HG03060 (cell line): ENCODE results near the gene KPNA4.
A peak's percentile ranks its signal among the peaks of the same experiment; 100 is the strongest.
"Not testable (repeated sequence)": the region's sequence is repeated elsewhere in the genome, so short reads cannot be mapped to it uniquely, and the experiment has no call there.

Experiments
- ATAC-seq: cut with Tn5 transposase; IDR thresholded peaks from one replicate; pipeline ENCODE4 v1.9.1; 2021; ENCODE audit warnings: low read depth, moderate number of reproducible peaks; ENCODE audit not compliant: unreplicated experiment

Gene KPNA4, protein sequence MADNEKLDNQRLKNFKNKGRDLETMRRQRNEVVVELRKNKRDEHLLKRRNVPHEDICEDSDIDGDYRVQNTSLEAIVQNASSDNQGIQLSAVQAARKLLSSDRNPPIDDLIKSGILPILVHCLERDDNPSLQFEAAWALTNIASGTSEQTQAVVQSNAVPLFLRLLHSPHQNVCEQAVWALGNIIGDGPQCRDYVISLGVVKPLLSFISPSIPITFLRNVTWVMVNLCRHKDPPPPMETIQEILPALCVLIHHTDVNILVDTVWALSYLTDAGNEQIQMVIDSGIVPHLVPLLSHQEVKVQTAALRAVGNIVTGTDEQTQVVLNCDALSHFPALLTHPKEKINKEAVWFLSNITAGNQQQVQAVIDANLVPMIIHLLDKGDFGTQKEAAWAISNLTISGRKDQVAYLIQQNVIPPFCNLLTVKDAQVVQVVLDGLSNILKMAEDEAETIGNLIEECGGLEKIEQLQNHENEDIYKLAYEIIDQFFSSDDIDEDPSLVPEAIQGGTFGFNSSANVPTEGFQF

DNA sequence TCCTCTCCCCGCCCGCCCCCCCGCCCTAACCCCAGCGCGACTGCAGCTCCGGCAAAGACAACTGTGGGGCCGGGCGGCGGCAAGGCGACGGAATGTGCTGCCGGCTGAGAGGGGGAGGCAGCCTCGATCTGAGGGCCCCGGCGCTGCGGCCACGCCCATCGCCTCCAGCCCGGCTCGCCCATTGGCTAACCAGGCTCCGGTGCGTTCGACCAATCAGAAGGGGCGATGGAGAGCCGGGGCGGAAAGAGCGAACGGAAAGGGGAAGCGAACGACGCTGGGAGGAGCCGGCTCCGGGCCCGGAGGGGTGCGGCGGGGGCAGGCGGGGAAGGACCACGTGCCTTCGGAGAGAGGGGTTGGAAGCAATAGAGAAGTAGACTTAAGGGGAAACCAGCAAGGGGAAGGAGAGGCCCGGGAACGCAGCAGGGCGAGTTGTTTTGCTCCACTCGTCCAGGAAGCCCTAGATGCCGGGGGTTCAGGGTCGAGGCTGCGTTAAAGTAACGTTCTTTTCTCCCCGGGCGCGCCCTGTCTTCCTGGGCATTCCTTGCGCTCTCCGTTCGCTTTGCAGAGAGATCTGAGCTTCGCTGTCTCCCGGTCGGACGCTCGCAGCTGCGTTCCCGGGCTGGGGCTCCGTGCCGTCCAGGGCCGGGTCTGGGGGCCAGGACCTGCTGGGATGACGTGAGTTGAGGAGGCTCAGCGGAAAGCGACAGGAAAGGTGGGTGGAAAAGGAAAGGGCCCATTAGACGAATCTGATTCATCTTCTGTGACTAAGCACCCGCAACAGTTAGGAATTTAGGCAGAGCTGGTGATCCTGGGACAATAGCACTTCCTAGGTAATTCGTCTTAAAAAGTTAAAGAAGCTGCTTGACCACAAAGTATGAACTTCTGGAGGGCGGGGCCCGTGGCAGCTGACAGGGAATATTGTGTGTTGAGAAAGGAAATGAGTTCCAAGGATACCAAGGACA lies at the start of gene KPNA4:
TSS of gene KPNA4 (minus strand) at position 130 of the 962 bp plus-strand sequence. CDS start 289 bp downstream, outside the sequence.
- peak; percentile 87 for ATAC-seq

DNA sequence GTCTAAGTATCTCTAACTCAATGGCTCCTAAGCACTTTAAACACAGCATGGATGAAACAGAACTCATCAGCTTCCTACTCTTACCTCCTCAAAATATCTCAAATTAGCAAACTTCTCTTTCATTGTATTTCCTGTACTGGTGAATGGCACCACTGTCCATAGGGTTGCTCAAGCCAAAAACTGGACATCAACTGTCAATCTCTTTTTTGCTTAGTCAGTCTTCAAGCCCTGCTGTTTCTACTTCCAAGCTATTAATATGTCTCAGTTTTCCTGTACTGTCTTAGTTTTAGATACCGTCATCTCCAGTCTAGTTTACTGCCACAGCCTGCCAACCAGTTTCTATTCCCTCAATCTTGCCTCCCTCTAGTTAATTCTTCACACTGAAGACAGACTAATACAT lies 48.3 kb upstream of the KPNA4 start:
- ATAC-seq: no peak

DNA sequence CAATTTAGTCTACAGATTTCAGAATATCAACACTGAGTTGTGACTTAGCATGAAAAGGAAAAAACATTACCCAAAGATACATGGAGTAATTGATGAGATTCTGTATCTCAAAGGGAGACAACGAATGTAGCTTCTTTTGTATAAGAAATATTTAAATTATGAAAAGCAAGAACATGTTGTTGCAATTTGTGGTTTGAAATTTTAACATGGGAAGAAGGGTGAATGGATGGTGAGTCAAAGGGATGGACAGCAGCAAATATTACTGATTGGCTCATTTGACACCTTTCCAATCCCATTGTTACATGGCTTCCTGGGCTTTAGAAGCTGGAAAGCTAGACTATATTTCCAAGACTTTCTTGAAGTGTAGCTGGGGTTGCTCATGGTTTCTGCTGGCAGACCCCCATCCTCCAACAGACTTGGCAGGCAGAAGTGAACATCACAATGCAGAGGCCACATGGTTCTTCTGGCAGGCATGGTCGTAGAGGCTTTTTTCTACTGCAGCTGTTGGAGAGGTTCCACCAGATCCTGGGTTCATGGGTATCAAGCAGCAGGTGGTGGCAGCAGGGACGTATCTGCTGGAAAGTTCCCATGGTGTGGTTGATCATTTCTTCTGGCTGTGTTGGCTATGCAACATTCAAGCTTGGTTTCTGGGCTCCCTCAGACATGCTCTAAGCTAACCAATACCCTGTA lies 47.2 kb upstream of the KPNA4 start:
- ATAC-seq: no peak

DNA sequence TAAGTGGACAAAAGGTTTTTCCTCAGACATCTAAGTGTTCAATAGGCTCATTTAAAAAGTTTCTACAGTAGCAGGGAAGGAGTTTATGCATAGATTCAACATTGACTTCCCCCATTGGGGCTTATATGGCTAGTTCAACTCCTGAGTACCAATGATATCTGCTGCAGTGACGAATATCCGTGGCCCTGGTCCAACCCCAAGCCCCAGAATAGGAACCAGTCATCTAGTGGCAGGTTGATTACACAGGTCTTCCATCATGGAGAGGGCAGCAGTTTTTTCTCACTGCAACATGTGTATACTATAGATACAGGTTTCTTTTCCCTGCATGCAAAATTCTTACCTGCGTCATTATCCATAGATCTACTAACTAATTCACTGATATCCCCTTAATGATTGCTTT lies 45.8 kb upstream of the KPNA4 start:
- ATAC-seq: no peak

DNA sequence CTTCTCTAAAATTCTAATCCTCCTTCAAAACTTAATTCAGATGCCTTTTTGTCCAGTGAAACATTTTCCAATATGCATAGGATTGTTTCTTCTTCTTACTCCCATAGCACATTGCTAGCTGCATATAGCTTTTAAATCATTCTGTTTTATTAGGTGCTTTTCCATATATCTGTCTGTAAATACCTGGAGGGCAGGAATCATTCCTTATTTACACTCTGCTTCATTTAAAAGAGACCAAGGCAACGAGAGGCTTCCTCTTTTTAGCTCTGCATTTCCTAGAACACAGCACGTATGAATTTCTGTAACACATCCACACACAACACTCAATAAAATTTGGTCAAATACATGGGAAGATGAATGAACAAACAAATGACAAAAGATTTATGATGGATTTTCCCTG lies 43.5 kb upstream of the KPNA4 start:
- no peak for ATAC-seq

DNA sequence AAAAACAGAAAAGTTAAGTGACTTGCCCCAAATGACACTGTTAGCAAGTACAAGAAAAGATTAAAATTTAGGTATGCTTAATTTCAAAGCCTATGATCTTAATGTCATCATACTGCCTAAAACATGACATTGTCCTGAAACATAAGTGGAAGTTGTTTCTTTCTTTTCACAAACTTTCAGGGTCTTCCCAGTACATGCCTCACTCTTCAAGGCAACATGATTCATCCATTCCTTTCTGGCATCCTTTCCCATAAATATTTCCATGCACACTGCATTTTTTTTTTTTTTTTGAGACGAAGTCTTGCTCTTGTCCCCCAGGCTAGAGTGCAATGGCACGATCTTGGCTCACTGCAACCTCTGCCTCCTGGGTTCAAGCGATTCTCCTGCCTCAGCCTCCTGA lies 42.5 kb upstream of the KPNA4 start:
- no peak for ATAC-seq

DNA sequence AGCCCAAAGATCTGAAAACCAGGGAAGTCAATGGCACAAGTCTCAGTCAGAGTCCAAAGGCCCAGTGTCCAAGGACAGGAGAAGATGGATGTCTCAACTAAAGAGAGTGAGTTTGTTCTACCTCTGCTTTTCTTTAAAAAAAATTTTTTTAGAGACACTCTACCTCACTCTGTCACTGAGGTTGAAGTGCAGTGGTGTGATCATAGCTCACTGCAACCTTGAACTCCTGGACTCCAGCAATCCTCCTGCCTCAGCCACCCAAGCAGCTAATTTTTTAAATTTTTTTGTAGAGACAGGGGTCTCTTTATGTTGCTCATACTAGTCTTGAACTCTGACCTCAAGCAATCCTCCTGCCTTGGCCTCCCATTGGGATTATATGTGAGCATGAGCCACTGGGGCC lies 39.9 kb upstream of the KPNA4 start:
- ATAC-seq: no peak

DNA sequence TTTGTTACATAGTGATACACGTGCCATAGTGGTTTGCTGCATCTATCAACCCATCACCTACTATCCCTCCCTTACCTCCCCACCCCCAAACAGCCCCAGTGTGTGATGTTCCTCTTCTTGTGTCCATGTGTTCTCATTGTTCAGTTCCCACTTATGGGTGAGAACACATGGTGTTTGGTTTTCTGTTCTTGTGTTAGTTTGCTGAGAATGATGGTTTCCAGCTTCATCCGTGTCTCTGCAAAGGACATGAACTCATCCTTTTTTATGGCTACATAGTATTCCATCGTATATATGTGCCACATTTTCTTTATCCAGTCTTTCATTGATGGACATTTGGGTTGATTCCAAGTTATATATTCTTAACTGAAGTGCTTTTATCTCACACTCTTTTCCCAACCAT lies 38.5 kb upstream of the KPNA4 start:
- not testable (repeated sequence) for ATAC-seq

DNA sequence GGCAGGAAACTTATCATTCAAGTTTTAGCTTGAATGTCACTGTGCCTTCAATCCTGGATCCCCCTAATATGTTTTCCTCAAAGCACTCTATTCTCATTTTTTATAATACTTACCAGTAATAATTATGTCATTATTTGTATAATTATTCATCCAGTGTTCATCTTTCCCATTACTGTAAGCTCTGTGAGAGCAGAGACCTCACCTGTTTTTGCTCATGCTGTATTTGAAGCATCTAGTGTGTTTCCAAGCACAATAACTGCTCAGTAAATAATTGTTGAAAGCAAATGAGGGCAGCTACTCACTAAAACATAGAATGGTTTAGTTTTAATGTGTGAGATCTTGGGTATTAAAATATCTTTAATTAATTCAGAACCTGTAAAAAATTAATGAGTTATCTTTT lies 36.9 kb upstream of the KPNA4 start:
- no peak for ATAC-seq

DNA sequence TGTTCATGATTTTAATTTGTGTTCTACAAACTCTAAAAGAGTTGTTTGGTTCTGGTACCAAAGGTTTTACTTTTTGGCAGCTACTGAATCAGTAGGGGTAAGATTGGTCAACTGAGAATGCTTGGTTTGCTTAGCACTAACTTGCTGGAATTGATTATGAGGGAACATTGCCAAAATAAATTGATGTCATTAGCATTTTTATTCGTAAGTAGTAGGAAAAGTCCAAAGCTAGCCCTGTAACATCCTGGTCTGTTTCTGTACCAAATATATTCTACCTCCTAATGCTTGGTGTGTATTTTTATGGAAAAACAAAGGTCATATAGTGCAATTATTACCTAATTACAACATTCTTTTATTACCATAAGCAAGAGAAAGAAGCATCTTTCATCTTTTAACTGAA lies 35.9 kb upstream of the KPNA4 start:
- no peak for ATAC-seq

DNA sequence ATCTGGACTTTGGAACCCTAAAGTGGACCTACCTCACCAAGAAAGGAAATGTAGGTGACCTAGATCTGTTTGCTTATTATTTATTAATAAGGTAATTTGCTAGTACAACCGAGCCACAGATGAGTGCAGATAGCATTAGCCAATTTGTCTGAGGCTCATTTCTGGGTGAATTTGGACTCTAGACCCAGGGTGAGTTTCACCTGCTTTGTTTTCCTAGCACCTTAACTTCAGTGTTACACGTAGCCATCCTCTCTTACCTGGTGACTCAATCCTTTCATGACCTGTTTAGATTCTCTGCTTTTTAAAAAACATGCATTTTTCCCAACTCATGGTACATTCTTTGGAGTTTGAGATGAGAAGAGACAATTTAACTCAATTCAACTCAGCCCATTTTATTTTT lies 33.5 kb upstream of the KPNA4 start:
- no peak for ATAC-seq

DNA sequence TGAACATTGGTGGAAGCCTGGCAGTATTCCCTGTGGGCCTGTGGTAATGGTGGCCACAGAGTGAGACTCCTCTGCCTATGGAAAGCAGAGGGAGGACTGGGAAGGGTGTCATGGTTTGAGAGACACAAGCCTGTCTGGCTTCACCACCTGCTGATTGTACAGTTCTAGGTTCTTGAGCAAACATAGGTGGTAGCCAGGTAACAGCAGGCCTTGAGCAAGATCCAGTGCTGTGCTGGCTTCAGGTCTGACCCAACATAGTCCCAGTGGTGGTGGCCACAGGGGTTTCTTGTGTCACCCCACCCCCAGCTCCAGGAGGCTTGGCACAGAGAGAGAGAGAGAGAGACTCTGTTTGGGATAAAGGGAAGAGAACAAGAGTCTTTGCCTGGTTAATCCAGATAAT lies 22.7 kb upstream of the KPNA4 start:
- ATAC-seq: no peak

DNA sequence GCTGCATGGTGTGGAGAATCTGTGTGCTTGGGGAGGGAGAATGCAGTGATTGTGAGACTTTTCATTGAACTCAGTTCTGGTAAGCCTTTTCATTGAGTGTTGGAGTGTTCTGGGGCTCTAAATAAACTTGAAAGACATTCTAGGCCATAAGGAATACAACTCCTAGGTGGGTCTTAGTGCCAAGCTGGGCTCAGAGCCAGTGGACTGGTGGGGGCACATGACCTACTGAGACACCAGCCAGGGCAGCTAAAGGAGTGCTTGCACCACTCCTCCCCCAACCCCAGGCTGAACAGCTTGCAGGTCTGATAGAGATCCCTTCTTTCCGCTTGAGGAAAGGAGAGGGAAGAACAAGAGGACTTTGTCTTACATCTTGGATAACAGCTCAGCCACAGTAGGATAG lies 21.7 kb upstream of the KPNA4 start:
- ATAC-seq: no peak

DNA sequence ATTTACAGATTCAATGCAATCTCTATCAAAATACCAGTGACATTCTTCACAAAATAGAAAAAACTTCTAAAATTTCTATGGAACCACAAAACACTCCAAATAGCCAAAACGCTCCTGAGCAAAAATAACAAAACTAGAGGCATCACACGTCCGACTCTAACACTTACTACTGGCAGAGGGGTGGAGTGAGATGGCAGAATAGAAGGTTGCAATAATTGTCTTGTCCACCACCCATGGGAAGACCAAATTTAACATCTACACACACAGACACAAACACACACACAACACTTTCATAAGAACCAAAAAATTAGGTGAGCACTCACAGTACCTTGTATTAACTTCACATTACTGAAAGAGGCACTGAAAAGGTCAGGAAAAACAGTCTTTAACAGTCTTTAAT lies 21.3 kb upstream of the KPNA4 start:
- no peak for ATAC-seq

DNA sequence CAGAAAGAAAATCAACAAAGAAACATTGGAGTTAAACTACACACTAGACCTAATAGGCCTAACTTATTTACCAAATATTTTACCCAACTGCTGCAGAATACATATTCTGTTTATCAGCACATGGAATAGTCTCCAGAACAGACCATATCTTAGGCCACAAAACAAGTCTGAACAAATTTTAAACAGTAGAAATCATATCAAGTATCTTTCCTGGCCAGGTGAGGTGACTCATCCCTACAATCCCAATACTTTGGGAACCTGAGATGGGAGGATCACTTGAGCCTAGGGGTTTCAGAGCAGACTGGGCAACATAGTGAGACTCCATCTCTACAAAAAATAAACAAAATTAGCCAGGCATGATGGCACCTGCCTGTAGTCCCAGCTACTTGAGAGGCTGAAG lies 18.1 kb upstream of the KPNA4 start:
- no peak for ATAC-seq

DNA sequence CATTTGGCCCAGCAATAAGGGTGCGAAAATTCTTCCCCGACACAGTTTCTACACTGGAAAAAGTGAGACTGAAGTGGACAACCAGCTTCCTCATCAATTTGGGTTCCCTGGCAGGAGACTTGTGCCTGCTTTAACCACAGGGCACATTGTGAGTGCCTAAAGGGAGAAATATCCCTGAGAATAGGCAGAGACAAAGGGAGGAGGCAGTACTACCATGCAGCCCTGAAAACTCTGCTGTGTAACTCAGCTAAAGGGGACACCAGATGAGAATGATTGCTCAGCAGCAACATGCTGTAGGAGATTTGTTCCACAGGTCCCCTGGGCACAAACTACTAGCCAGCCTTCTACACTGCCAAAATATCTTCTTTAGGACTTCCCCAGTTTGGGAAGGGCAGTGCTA lies 15.6 kb upstream of the KPNA4 start:
- ATAC-seq: no peak

DNA sequence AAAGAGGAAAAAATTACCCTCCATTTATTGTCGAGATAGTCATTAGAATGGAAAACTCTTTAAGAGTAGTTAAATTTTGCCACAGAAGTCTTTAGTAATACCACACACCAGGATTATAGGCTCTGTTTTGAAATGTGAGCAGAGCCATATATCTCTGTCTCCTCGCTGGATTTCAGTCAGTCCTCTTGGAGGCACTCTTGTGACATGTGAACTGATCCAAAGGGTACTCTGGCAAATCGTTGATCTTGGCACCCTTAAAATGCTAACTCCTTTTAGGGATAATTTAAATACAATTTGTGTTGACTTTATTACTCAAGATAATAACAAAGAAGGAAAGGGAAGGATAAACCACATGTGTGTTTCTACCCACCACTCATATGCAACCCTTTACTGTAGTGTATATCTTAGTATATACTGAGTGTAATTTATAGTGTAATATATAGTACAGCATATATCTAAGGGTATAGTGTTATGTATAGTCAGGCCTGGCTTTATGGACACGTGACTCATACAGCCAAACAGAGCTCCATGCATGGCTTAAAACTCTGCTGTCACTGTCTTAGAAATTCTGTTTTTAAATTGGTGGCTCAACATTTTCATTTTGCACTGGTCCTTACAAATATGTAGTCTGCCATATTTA lies 12.3 kb upstream of the KPNA4 start:
- ATAC-seq: no peak

DNA sequence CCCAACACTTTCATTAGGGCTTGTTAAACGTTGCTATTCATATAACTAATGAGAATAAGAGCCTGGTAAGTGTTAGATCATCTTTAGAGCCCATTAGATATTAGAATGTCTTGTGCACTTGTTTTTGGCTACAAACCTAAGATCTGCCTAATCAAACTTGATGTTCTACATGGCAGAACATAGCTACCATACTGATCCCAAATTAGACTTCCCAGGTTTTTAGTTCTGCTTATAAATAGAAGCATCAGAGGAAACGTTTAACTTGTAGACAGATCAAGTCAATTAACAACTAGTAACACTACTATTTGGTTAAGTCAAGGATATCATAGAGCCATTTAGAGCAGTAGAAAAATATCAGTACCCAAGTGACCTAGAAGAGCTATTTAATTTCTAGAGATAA lies 11.7 kb upstream of the KPNA4 start:
- no peak for ATAC-seq

DNA sequence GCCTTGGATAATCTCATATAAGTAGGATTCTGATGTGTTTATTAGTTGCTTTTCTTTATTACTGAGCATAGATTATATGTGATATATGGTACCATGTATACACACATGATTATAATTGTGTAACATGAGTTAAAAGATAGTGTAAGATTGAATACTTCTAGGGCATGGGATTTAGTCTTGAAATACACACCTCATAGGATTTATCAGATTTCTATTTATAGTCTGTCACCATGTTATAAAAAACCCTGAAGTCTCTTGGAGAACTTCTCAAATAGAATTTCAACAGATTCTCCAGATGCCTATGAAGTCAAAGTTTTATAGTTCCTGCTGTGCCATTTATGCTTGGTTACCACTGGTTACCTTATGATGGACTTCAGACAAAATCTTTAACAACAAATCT lies 11.2 kb upstream of the KPNA4 start:
- no peak for ATAC-seq

DNA sequence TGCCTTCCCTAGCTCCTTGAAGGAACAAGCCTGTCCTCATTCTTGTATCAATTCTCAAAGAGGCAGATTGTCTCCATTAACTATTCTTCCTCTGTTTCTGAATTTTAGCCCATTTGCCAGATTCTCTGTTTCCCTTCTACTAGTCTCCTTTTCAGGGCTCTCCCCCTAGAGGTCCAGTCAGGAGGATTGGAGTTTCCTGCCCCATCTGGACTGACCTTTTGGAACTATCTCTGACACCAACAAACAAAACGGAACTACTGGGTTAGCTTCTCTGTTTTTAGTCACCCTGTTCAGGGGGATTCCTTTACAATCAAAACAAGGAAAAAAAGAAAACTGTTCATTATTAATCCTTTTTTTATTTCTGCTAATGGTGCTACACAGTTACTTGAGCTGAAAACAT lies 10.2 kb upstream of the KPNA4 start:
- ATAC-seq: no peak
